HEK293T (cell line): ENCODE measurements around the gene SLX4.

Experiments
- CTCF ChIA-PET: fragments of 350-600 bp; formaldehyde crosslinking; extraction: SDS; loops from one replicate; lab custom pipeline; 2021; ENCODE audit warnings: antibody characterized with exemption, inconsistent platforms; lab: Yijun Ruan, JAX
- POLR2A ChIA-PET: fragments of 350-600 bp; formaldehyde crosslinking; extraction: SDS; loops from one replicate; lab custom pipeline; 2020; ENCODE audit warnings: antibody characterized with exemption, inconsistent platforms; lab: Yijun Ruan, JAX
- DNase-seq: peaks from one replicate; pipeline ENCODE4 v3.0.0; 2012; ENCODE audit warnings: mixed read lengths; ENCODE audit errors: extremely low spot score
- ARNT ChIP-seq: fragments of 450-650 bp; IDR thresholded peaks from 2 replicates; pipeline ENCODE4 v1.6.1; 2017; ENCODE audit warnings: mild to moderate bottlenecking
- BHLHE40 ChIP-seq: fragments of 450-650 bp; IDR thresholded peaks from 2 replicates; pipeline ENCODE4 v1.6.1; 2016; ENCODE audit warnings: mild to moderate bottlenecking, moderate library complexity, borderline replicate concordance
- CTBP1 ChIP-seq: fragments of 450-650 bp; IDR thresholded peaks from 2 replicates; pipeline ENCODE4 v1.6.1; 2016; ENCODE audit warnings: borderline replicate concordance
- ELF4 ChIP-seq: fragments of 450-650 bp; IDR thresholded peaks from 2 replicates; pipeline ENCODE4 v1.6.1; 2017; ENCODE audit warnings: antibody characterized with exemption
- FOXA1 ChIP-seq: fragments of 450-650 bp; IDR thresholded peaks from 2 replicates; pipeline ENCODE4 v1.6.1; 2016; ENCODE audit warnings: mild to moderate bottlenecking
- FOXK2 ChIP-seq: fragments of 450-650 bp; IDR thresholded peaks from 2 replicates; pipeline ENCODE4 v1.6.1; 2016; ENCODE audit warnings: mild to moderate bottlenecking
- FOXM1 ChIP-seq: fragments of 450-650 bp; IDR thresholded peaks from 2 replicates; pipeline ENCODE4 v1.6.1; 2017; ENCODE audit warnings: mild to moderate bottlenecking, borderline replicate concordance
- HDGF ChIP-seq: fragments of 450-650 bp; IDR thresholded peaks from 2 replicates; pipeline ENCODE4 v1.6.1; 2017; ENCODE audit warnings: antibody characterized with exemption, borderline replicate concordance
- L3MBTL2 ChIP-seq: fragments of 450-650 bp; conservative IDR thresholded peaks from 2 replicates; pipeline ENCODE4 v1.6.1; 2016; ENCODE audit warnings: mild to moderate bottlenecking
- LEF1 ChIP-seq: fragments of 450-650 bp; IDR thresholded peaks from 2 replicates; pipeline ENCODE4 v1.6.1; 2017; ENCODE audit warnings: mild to moderate bottlenecking, borderline replicate concordance
- NFRKB ChIP-seq: fragments of 450-650 bp; IDR thresholded peaks from 2 replicates; pipeline ENCODE4 v1.6.1; 2016; ENCODE audit warnings: mild to moderate bottlenecking, moderate library complexity
- PKNOX1 ChIP-seq: fragments of 450-650 bp; IDR thresholded peaks from 2 replicates; pipeline ENCODE4 v1.6.1; 2016
- SP1 ChIP-seq: fragments of 450-650 bp; IDR thresholded peaks from 2 replicates; pipeline ENCODE4 v1.6.1; 2017
- SUZ12 ChIP-seq: fragments of 450-650 bp; IDR thresholded peaks from 2 replicates; pipeline ENCODE4 v1.6.1; 2016; ENCODE audit warnings: mild to moderate bottlenecking
- TARDBP ChIP-seq: fragments of 450-650 bp; IDR thresholded peaks from 2 replicates; pipeline ENCODE4 v1.6.1; 2016
- ZNF384 ChIP-seq: fragments of 450-650 bp; IDR thresholded peaks from 2 replicates; pipeline ENCODE4 v1.6.1; 2016

Gene SLX4

GRCh38 chr16:3553138-3553923 is 58.1 kb downstream of the SLX4 start:
- DNase-seq: no peak
- ChIA-PET CTCF (no interaction called here), POLR2A (no interaction called here)
- TF ChIP-seq FOXA1 (no peak), FOXK2 (no peak), HDGF (no peak), SP1 (no peak), PKNOX1 (no peak), NFRKB (no peak), ZNF384 (no peak), TARDBP (no peak), FOXM1 (no peak), CTBP1 (no peak), LEF1 (no peak), ARNT (no peak)

GRCh38 chr16:3550851-3551847 is 60.3 kb downstream of the SLX4 start:
- POLR2A ChIA-PET: no interaction called here
- TF ChIP-seq PKNOX1: no peak
- TF ChIP-seq FOXA1: no peak
- TF ChIP-seq CTBP1: no peak
- no peak for TF ChIP-seq ARNT
- no peak for TF ChIP-seq SP1
- no peak for TF ChIP-seq TARDBP
- no peak for TF ChIP-seq HDGF
- TF ChIP-seq NFRKB: no peak
- no peak for TF ChIP-seq LEF1
- TF ChIP-seq ZNF384: no peak
- TF ChIP-seq ELF4: no peak
- no peak for TF ChIP-seq FOXM1
- TF ChIP-seq SUZ12: no peak
- no peak for TF ChIP-seq BHLHE40
- TF ChIP-seq L3MBTL2: no peak
- TF ChIP-seq FOXK2: no peak
- CTCF ChIA-PET: no interaction called here
- DNase-seq: no peak

GRCh38 chr16:3549906-3550305 is 61.5 kb downstream of the SLX4 start:
- ChIA-PET CTCF (no interaction called here), POLR2A (no interaction called here)

GRCh38 chr16:3548859-3549258 is 62.5 kb downstream of the SLX4 start:
- ChIA-PET CTCF (no interaction called here), POLR2A (no interaction called here)
- DNase-seq: no peak
- TF ChIP-seq FOXM1 (no peak), PKNOX1 (no peak), LEF1 (no peak), ARNT (no peak), ELF4 (no peak), ZNF384 (no peak), TARDBP (no peak), FOXA1 (no peak)

More at GRCh38 chr16:3549906-3550305, 61.5 kb downstream of the SLX4 start:
- no peak for DNase-seq
- no peak for TF ChIP-seq FOXK2
- no peak for TF ChIP-seq SP1
- no peak for TF ChIP-seq FOXM1
- no peak for TF ChIP-seq PKNOX1
- no peak for TF ChIP-seq NFRKB
- no peak for TF ChIP-seq HDGF

- DNase-seq: no peak
- ChIA-PET POLR2A (no interaction called here), CTCF (no interaction called here)
Observed at GRCh38 chr16:3548445-3548844, 63.0 kb downstream of the SLX4 start.

More at GRCh38 chr16:3548445-3548844, 63.0 kb downstream of the SLX4 start:
- TF ChIP-seq TARDBP (no peak), FOXK2 (no peak), FOXA1 (no peak), L3MBTL2 (no peak), LEF1 (no peak), NFRKB (no peak), CTBP1 (no peak), BHLHE40 (no peak), ELF4 (no peak), PKNOX1 (no peak), ZNF384 (no peak), ARNT (no peak), FOXM1 (no peak), HDGF (no peak)
